Naive thymus-derived CD4-positive, alpha-beta T cell (primary cell): ENCODE measurements around the gene REC114. TPM values are rescaled to one million over a fixed set of nuclear protein-coding genes. Genes with fewer than 3 reads are reported as not detected.

Experiments used
- ATAC-seq: fragments of 150-1000 bp; cut with Tn5 transposase; 2 replicates; pipeline ENCODE4 v1.10.0; 2021; ENCODE audit warnings: mild to moderate bottlenecking, moderate library complexity
- CTCF ChIA-PET: fragments of 350-600 bp; sonication (Branson Sonifier 250); formaldehyde crosslinking; loops from one replicate; lab custom pipeline; 2021; ENCODE audit warnings: antibody characterized with exemption; lab: Charles Lee
- POLR2A ChIA-PET: fragments of 350-600 bp; sonication (Branson Sonifier 250); formaldehyde crosslinking; loops from one replicate; lab custom pipeline; 2021; ENCODE audit warnings: antibody characterized with exemption, inconsistent platforms; lab: Charles Lee
- DNase-seq, 9 donors: peaks; one replicate each; pipeline versions ENCODE4 v3.0.0 to v3.0.0-alpha.2; 2020 to 2022; ENCODE audit warnings: mixed read lengths in 1 of 9
- H3K27ac ChIP-seq: one replicate; pipeline ENCODE4 v1.7.0; 2013; ENCODE audit warnings: mild to moderate bottlenecking, low read depth, low read length, moderate library complexity
- H3K27me3 ChIP-seq, 2 donors: one replicate each; pipeline ENCODE4 v1.7.0; 2013; ENCODE audit warnings: low read length in 2 of 2, mild to moderate bottlenecking in 2 of 2, moderate library complexity in 2 of 2; ENCODE audit not compliant: control insufficient read depth in 2 of 2, insufficient read depth in 2 of 2
- H3K36me3 ChIP-seq, 3 experiments: 1 replicate in 2 of 3; 2 replicates in 1 of 3; pipeline ENCODE4 v1.7.0; 2013; ENCODE audit warnings: low read length in 3 of 3, mild to moderate bottlenecking in 3 of 3, moderate library complexity in 1 of 3; ENCODE audit not compliant: insufficient read depth in 3 of 3, control insufficient read depth in 2 of 3
- H3K4me1 ChIP-seq, 2 donors: one replicate each; pipeline ENCODE4 v1.7.0; 2013; ENCODE audit warnings: low read length in 2 of 2, mild to moderate bottlenecking in 2 of 2, moderate library complexity in 1 of 2; ENCODE audit not compliant: control insufficient read depth in 2 of 2, insufficient read depth in 2 of 2
- H3K4me3 ChIP-seq: 2 replicates; pipeline ENCODE4 v1.7.0; 2013; ENCODE audit warnings: mild to moderate bottlenecking, low read length
- H3K9me3 ChIP-seq, 3 experiments: 1 replicate in 2 of 3; 2 replicates in 1 of 3; pipeline ENCODE4 v1.7.0; 2013; ENCODE audit warnings: low read length in 3 of 3; ENCODE audit not compliant: control insufficient read depth in 2 of 3
- H3K27ac Mint-ChIP-seq, 9 donors: one replicate each; pipeline ENCODE4 v1.8.0; 2020 to 2022; ENCODE audit warnings: mixed read lengths in 9 of 9, mild to moderate bottlenecking in 8 of 9, moderate library complexity in 5 of 9, inconsistent platforms in 2 of 9
- H3K27me3 Mint-ChIP-seq, 5 donors: one replicate each; pipeline ENCODE4 v1.8.0; 2021 to 2022; ENCODE audit warnings: mixed read lengths in 5 of 5, mild to moderate bottlenecking in 1 of 5
- H3K36me3 Mint-ChIP-seq, 5 donors: one replicate each; pipeline ENCODE4 v1.8.0; 2020 to 2022; ENCODE audit warnings: mixed read lengths in 5 of 5, mild to moderate bottlenecking in 3 of 5, inconsistent platforms in 1 of 5
- H3K4me1 Mint-ChIP-seq, 7 donors: one replicate each; pipeline ENCODE4 v1.8.0; 2020 to 2022; ENCODE audit warnings: mixed read lengths in 7 of 7, mild to moderate bottlenecking in 3 of 7, inconsistent platforms in 1 of 7
- H3K4me3 Mint-ChIP-seq, 10 donors: one replicate each; pipeline ENCODE4 v1.8.0; 2020 to 2022; ENCODE audit warnings: mild to moderate bottlenecking in 10 of 10, mixed read lengths in 10 of 10, moderate library complexity in 6 of 10, inconsistent platforms in 2 of 10
- H3K9me3 Mint-ChIP-seq, 11 donors: one replicate each; pipeline ENCODE4 v1.8.0; 2020 to 2022; ENCODE audit warnings: mixed read lengths in 11 of 11, mild to moderate bottlenecking in 4 of 11, inconsistent platforms in 1 of 11, moderate library complexity in 1 of 11
- intact Hi-C, 2 donors: fragments of 100-400 bp; cut with micrococcal nuclease; formaldehyde crosslinking; loops; one replicate each; pipeline ENCODE4 v1.15.1; 2023
- polyA plus RNA-seq, 2 donors: library from polyadenylated mRNA; unstranded; fragments of 300-500 nt; fragmentation: Illumina TruSeq; gene quantifications; one replicate each; pipeline ENCODE4 v1.2.3, GENCODE V29; 2021
- total RNA-seq, 6 experiments: library from RNA in 5 of 6; stranded (reverse) in 5 of 6; gene quantifications; 1 replicate in 5 of 6; 2 replicates in 1 of 6; pipeline ENCODE4 v1.2.3 and lab custom pipeline; 2021 to 2026

Gene REC114
- total and polyA plus RNA-seq, 7 experiments from 2014 or later = not detected

DNA sequence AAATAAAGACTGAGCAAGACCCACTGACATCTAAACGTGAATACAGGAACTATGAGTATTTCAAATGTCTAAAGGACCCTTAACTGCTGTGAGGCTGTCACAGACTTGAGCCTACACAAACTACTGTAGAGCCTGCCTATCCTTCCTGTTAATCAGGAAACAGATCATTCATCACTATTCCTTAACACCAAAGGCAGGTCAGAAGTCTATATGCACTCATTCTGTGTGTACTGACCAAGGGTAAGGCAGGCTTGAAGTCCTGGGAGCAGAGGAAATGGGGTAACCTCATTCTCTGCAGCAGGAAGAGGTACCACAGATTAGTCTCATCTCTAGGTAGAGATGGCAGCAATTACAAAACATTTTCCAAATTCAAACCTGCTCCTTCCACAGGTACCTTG lies 159.5 kb downstream of the REC114 start:
- Histone ChIP-seq H3K9me3 (no peaks in the 10 kb centered on the region), H3K4me3 (no peak overlapping the region), H3K27me3 (no peaks in the 10 kb centered on the region), H3K4me1 (peaks cover 12 to 15% of the 10 kb centered on the region in 2 donors), H3K36me3 (no peaks in the 10 kb centered on the region), H3K27ac (no peak overlapping the region)
- DNase-seq = no peak
- peaks cover 12 to 56% (median 29%) of the 10 kb centered on the region in 7 donors for H3K4me1 Mint-ChIP-seq
- no peaks in the 10 kb centered on the region for H3K27me3 Mint-ChIP-seq
- ChIA-PET POLR2A (no interaction called here), CTCF (no interaction called here)
- peaks cover 0 to 14% (median 8%) of the 10 kb centered on the region in 5 donors for H3K36me3 Mint-ChIP-seq
- H3K27ac Mint-ChIP-seq = no peak overlapping the region
- H3K9me3 Mint-ChIP-seq = peaks cover 0 to 4% (median 0%) of the 10 kb centered on the region in 11 donors
- H3K4me3 Mint-ChIP-seq = no peak overlapping the region
- ATAC-seq = peak; percentile 31
- intact Hi-C loops = no loop called here

DNA sequence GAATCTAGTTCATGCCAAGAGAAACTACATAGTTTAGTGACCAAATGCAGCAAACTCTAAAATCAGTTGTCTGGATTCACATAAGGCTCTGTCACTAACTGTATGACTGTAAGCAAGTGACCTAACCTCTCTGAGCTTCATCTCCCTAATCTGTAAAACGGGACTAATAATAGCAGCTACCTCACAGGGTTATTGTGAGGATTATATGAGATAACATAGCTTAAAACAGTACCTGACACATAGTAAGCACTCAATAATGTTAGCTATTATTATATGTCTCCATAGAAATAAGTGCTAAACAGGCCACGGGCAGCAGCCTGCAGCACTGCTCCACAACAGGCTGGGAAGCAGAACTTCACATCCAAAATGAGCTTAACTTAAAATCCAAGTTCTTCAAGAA lies 160.0 kb downstream of the REC114 start:
- POLR2A ChIA-PET = no interaction called here
- ATAC-seq = no peak
- peaks cover 0 to 19% (median 8%) of the 10 kb centered on the region in 5 donors for H3K36me3 Mint-ChIP-seq
- H3K27me3 Mint-ChIP-seq = no peaks in the 10 kb centered on the region
- no peak overlapping the region for H3K27ac Mint-ChIP-seq
- H3K4me3 Mint-ChIP-seq = peak overlapping the region in 4 of 10 donors; percentile 11 to 27 (median 18)
- peaks cover 0 to 4% (median 0%) of the 10 kb centered on the region in 11 donors for H3K9me3 Mint-ChIP-seq
- no peak for DNase-seq
- H3K4me1 Mint-ChIP-seq = peaks cover 15 to 57% (median 29%) of the 10 kb centered on the region in 7 donors
- Histone ChIP-seq H3K27me3 (no peaks in the 10 kb centered on the region), H3K4me3 (no peak overlapping the region), H3K27ac (no peak overlapping the region), H3K9me3 (no peaks in the 10 kb centered on the region), H3K36me3 (no peaks in the 10 kb centered on the region), H3K4me1 (peaks cover 12 to 15% of the 10 kb centered on the region in 2 donors)
- intact Hi-C loops = no loop called here
- CTCF ChIA-PET = no interaction called here

- peaks cover 20 to 51% (median 27%) of the 10 kb centered on the region in 7 donors for H3K4me1 Mint-ChIP-seq
- peaks cover 5 to 26% (median 8%) of the 10 kb centered on the region in 5 donors for H3K36me3 Mint-ChIP-seq
- POLR2A ChIA-PET = interaction anchor here (1.1 kb wide), 1 partner anchor 13 kb away, joined by 3 read pairs; no protein-coding TSS in a partner anchor
- CTCF ChIA-PET = interaction anchor here (0.9 kb wide), 1 partner anchor 15 kb away, joined by 4 read pairs; no protein-coding TSS in a partner anchor
- Histone ChIP-seq H3K27ac (no peak overlapping the region), H3K27me3 (no peaks in the 10 kb centered on the region), H3K4me1 (peaks cover 12 to 15% of the 10 kb centered on the region in 2 donors), H3K9me3 (no peaks in the 10 kb centered on the region), H3K36me3 (no peaks in the 10 kb centered on the region), H3K4me3 (no peak overlapping the region)
- intact Hi-C loops = no loop called here
- H3K27ac Mint-ChIP-seq = no peak overlapping the region
- no peak for ATAC-seq
- DNase-seq = no peak
- peaks cover 0 to 4% (median 0%) of the 10 kb centered on the region in 11 donors for H3K9me3 Mint-ChIP-seq
- H3K27me3 Mint-ChIP-seq = no peaks in the 10 kb centered on the region
- H3K4me3 Mint-ChIP-seq = peak overlapping the region in 1 of 10 donors; percentile 24
These were observed 161.5 kb downstream of the REC114 start for GRCh38 chr15:73604477-73604876.

DNA sequence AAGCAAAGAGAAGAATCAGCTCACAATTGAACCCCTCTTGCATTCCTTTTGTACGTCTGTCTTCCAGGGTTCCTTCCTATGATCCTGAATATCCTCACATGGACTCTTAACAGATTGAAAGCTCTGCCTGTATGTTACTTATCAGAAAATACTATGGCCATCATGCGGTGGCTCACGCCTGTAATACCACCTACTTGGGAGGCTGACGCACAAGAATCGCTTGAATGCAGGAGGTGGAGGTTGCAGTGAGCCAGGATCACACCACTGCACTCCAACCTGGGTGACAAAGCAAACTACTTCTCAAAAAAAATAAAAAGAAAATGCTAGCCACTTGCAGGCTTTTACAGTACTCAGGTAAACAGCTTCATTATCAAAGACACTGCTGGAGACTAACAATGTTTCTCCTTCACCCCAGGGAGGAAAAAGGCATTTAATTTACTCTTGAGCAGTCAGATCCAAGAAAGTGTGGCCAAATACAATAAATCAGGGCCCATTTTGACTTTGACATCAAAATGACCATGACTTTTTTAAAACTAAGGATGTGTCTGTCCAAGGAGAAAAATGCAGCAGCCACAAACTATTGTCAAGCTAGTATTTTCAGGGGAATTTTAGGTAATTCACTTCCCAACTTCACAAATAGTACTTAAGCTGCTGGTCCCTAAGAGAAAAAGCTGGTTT lies 162.9 kb downstream of the REC114 start:
- no peak overlapping the region for H3K27ac Mint-ChIP-seq

GRCh38 chr15:73607405-73607804 lies 164.4 kb downstream of the REC114 start:
- Histone ChIP-seq H3K4me1 (peaks cover 9% of the 10 kb centered on the region in 2 donors), H3K27ac (no peak overlapping the region), H3K9me3 (no peaks in the 10 kb centered on the region), H3K4me3 (no peak overlapping the region), H3K27me3 (no peaks in the 10 kb centered on the region), H3K36me3 (no peaks in the 10 kb centered on the region)
- CTCF ChIA-PET = interaction anchor here (1.0 to 1.5 kb wide), 3 partner anchors 12 to 92 kb away, joined by 3 to 6 read pairs (median 4); no protein-coding TSS in a partner anchor
- Mint-ChIP-seq H3K4me1 (peaks cover 20 to 60% (median 45%) of the 10 kb centered on the region in 7 donors), H3K27ac (peak overlapping the region in 1 of 9 donors; percentile 2), H3K9me3 (peaks cover 0 to 4% (median 0%) of the 10 kb centered on the region in 11 donors), H3K27me3 (no peaks in the 10 kb centered on the region), H3K4me3 (no peak overlapping the region), H3K36me3 (peaks cover 5 to 26% (median 8%) of the 10 kb centered on the region in 5 donors)
- DNase-seq (no peak), ATAC-seq (no peak)
- intact Hi-C loops = no loop called here
- POLR2A ChIA-PET = no interaction called here

More for the DNA sequence above, 162.9 kb downstream of the REC114 start:
- Histone ChIP-seq H3K27ac (no peak overlapping the region), H3K27me3 (no peaks in the 10 kb centered on the region), H3K9me3 (no peaks in the 10 kb centered on the region), H3K4me1 (peaks cover 12 to 15% of the 10 kb centered on the region in 2 donors), H3K36me3 (no peaks in the 10 kb centered on the region), H3K4me3 (no peak overlapping the region)
- Mint-ChIP-seq H3K9me3 (peaks cover 0 to 4% (median 0%) of the 10 kb centered on the region in 11 donors), H3K4me1 (peaks cover 20 to 52% (median 34%) of the 10 kb centered on the region in 7 donors), H3K36me3 (peaks cover 5 to 26% (median 8%) of the 10 kb centered on the region in 5 donors), H3K27me3 (no peaks in the 10 kb centered on the region), H3K4me3 (peak overlapping the region in 2 of 10 donors; percentile 6 to 25)
- CTCF ChIA-PET = interaction anchor here (0.6 to 1.5 kb wide), 3 partner anchors 11 to 649 kb away, joined by 3 to 6 read pairs (median 4); no protein-coding TSS in a partner anchor
- intact Hi-C loops = no loop called here
- ATAC-seq (no peak), DNase-seq (no peak)
- POLR2A ChIA-PET = interaction anchor here (0.7 kb wide), 1 partner anchor 89 kb away, joined by 3 read pairs; no protein-coding TSS in a partner anchor

- ATAC-seq (no peak), DNase-seq (no peak)
- Histone ChIP-seq H3K4me3 (no peak overlapping the region), H3K4me1 (peaks cover 5% of the 10 kb centered on the region in 2 donors), H3K27me3 (no peaks in the 10 kb centered on the region), H3K9me3 (no peaks in the 10 kb centered on the region), H3K27ac (no peak overlapping the region), H3K36me3 (no peaks in the 10 kb centered on the region)
- ChIA-PET CTCF (interaction anchor here (1.0 kb wide), 1 partner anchor 92 kb away, joined by 3 read pairs; no protein-coding TSS in a partner anchor), POLR2A (no interaction called here)
- H3K4me1 Mint-ChIP-seq = peaks cover 20 to 63% (median 48%) of the 10 kb centered on the region in 7 donors
- H3K27me3 Mint-ChIP-seq = no peaks in the 10 kb centered on the region
- no peak overlapping the region for H3K4me3 Mint-ChIP-seq
- peaks cover 5 to 26% (median 8%) of the 10 kb centered on the region in 5 donors for H3K36me3 Mint-ChIP-seq
- H3K9me3 Mint-ChIP-seq = peaks cover 0 to 4% (median 0%) of the 10 kb centered on the region in 11 donors
- H3K27ac Mint-ChIP-seq = peak overlapping the region in 1 of 9 donors; percentile 6
- intact Hi-C loops = no loop called here
These were observed 164.9 kb downstream of the REC114 start for GRCh38 chr15:73607843-73608242.
